GM12878 (cell line): ENCODE data around the gene THTPA. TPM values are rescaled to one million over a fixed set of nuclear protein-coding genes. Genes with fewer than 3 reads are reported as not detected.

Source experiments
- ATAC-seq: fragments of 200-7000 bp; cut with Tn5 transposase; 3 replicates; pipeline ENCODE4 v1.9.1; 2020; ENCODE audit warnings: mild to moderate bottlenecking, moderate library complexity
- BruUV-seq: library from RNA; stranded (reverse); fragments of 400-500 nt; replicated peaks from 2 replicates; lab custom pipeline; 2021; lab: Mats Ljungman, UMichigan
- CTCF ChIA-PET: fragments of 300-600 bp; sonication (Branson Sonifier 250); formaldehyde crosslinking; extraction: SDS; loops from one replicate; lab custom pipeline; 2021; ENCODE audit warnings: inconsistent platforms; lab: Yijun Ruan, JAX
- POLR2A ChIA-PET: fragments of 350-600 bp; formaldehyde crosslinking; extraction: SDS; loops from one replicate; lab custom pipeline; 2021; ENCODE audit warnings: inconsistent platforms; lab: Charles Lee
- RAD21 ChIA-PET: fragments of 300-600 bp; sonication (Branson Sonifier 250); formaldehyde crosslinking; loops from one replicate; lab custom pipeline; 2023; ENCODE audit warnings: antibody characterized with exemption; ENCODE audit not compliant: unreplicated experiment; lab: Charles Lee
- SMC1A ChIA-PET: fragments of 300-600 bp; sonication (Branson Sonifier 250); formaldehyde crosslinking; loops from one replicate; lab custom pipeline; 2023; ENCODE audit not compliant: unreplicated experiment, uncharacterized antibody; lab: Charles Lee
- DNase-seq: peaks from one replicate; pipeline ENCODE4 v3.0.0-alpha.2; 2011; ENCODE audit warnings: low read depth, low spot score
- FAIRE-seq: peaks from 3 replicates; lab custom pipeline; 2011; peaks lifted over from hg19 to GRCh38; lab: Jason Lieb, UNC
- H2AFZ ChIP-seq: 2 replicates; pipeline ENCODE4 v1.6.0; 2011; ENCODE audit warnings: low read depth, low read length, control low read depth; ENCODE audit not compliant: control insufficient read depth
- H3K27ac ChIP-seq: 2 replicates; pipeline ENCODE4 v1.5.1; 2011; ENCODE audit warnings: control low read depth; ENCODE audit not compliant: control insufficient read depth, insufficient read depth
- H3K27me3 ChIP-seq, 2 experiments: replicated peaks in 1 of 2; 2 replicates each; pipeline versions ENCODE4 v1.6.0 to v1.6.1; 2011; ENCODE audit warnings: low read length in 1 of 2; ENCODE audit not compliant: control insufficient read depth in 2 of 2, insufficient read depth in 2 of 2
- H3K36me3 ChIP-seq, 2 experiments: 2 replicates each; pipeline ENCODE4 v1.5.1; 2011; ENCODE audit warnings: low read length in 1 of 2; ENCODE audit not compliant: control insufficient read depth in 2 of 2, insufficient read depth in 2 of 2
- H3K4me1 ChIP-seq: 2 replicates; pipeline ENCODE4 v1.6.1; 2011; ENCODE audit warnings: mild to moderate bottlenecking, low read length, moderate library complexity, mixed read lengths; ENCODE audit not compliant: control insufficient read depth, insufficient read depth
- H3K4me2 ChIP-seq: 2 replicates; pipeline ENCODE4 v1.6.0; 2011; ENCODE audit warnings: control low read depth; ENCODE audit not compliant: control insufficient read depth, insufficient read depth
- H3K4me3 ChIP-seq: fragments of 200-600 bp; sonication (generic); 2 replicates; pipeline ENCODE4 v1.5.1; 2016
- H3K79me2 ChIP-seq: 2 replicates; pipeline ENCODE4 v1.6.0; 2011; ENCODE audit warnings: low read length; ENCODE audit not compliant: control insufficient read depth, insufficient read depth
- H3K9ac ChIP-seq: 2 replicates; pipeline ENCODE4 v1.8.0; 2011; ENCODE audit warnings: low read length, control low read depth, mixed read lengths; ENCODE audit not compliant: control insufficient read depth, insufficient read depth
- H3K9me3 ChIP-seq: replicated peaks from 3 replicates; pipeline ENCODE4 v1.5.1; 2011; ENCODE audit warnings: mild to moderate bottlenecking, low read length; ENCODE audit not compliant: control insufficient read depth, insufficient read depth
- H4K20me1 ChIP-seq: 2 replicates; pipeline ENCODE4 v1.6.0; 2011; ENCODE audit not compliant: control insufficient read depth, insufficient read depth
- ATF3 ChIP-seq: IDR thresholded peaks from 2 replicates; pipeline ENCODE4 v1.6.1; 2011; ENCODE audit warnings: low read depth, mild to moderate bottlenecking, low read length, moderate library complexity, borderline replicate concordance; ENCODE audit errors: extremely low read depth
- BMI1 ChIP-seq: fragments of 450-650 bp; IDR thresholded peaks from 2 replicates; pipeline ENCODE4 v1.6.1; 2016; ENCODE audit warnings: mild to moderate bottlenecking, moderate library complexity, borderline replicate concordance
- CHD4 ChIP-seq: fragments of 200-600 bp; sonication (generic); IDR thresholded peaks from 2 replicates; pipeline ENCODE4 v1.6.1; 2016; ENCODE audit warnings: mild to moderate bottlenecking
- EED ChIP-seq: sonication (generic); IDR thresholded peaks from 2 replicates; pipeline ENCODE4 v1.6.1; 2016; ENCODE audit warnings: antibody characterized with exemption, low read depth
- ETV6 ChIP-seq, 2 experiments: fragments of 450-650 bp in 1 of 2; IDR thresholded peaks in 1 of 2; conservative IDR thresholded peaks in 1 of 2; 2 replicates each; pipeline ENCODE4 v1.6.1; 2014; ENCODE audit warnings: antibody characterized with exemption in 1 of 2, borderline replicate concordance in 1 of 2, low read depth in 1 of 2, mild to moderate bottlenecking in 1 of 2, moderate library complexity in 1 of 2
- MTA2 ChIP-seq: fragments of 450-650 bp; IDR thresholded peaks from 2 replicates; pipeline ENCODE4 v1.6.1; 2016; ENCODE audit warnings: low read depth, mild to moderate bottlenecking, moderate library complexity
- MYC ChIP-seq: IDR thresholded peaks from 2 replicates; pipeline ENCODE4 v1.6.1; 2011; ENCODE audit warnings: mild to moderate bottlenecking, low read length, moderate library complexity, inconsistent platforms; ENCODE audit not compliant: insufficient read depth, insufficient replicate concordance, insufficient read length, severe bottlenecking
- SRF ChIP-seq, 2 experiments: IDR thresholded peaks; 2 replicates each; pipeline ENCODE4 v1.6.1; 2011; ENCODE audit warnings: low read depth in 2 of 2, low read length in 2 of 2, mild to moderate bottlenecking in 1 of 2, moderate library complexity in 1 of 2
- TCF7 ChIP-seq: IDR thresholded peaks from 2 replicates; pipeline ENCODE4 v1.6.1; 2014; ENCODE audit warnings: antibody characterized with exemption, borderline replicate concordance
- ZNF274 ChIP-seq: IDR thresholded peaks from one replicate; pipeline ENCODE4 v1.8.0; 2011; ENCODE audit not compliant: insufficient read length, insufficient read depth
- ZNF687 ChIP-seq: fragments of 450-650 bp; IDR thresholded peaks from 2 replicates; pipeline ENCODE4 v1.6.1; 2017; ENCODE audit warnings: mild to moderate bottlenecking, moderate library complexity
- WGBS: methylation state at CpG from one replicate; pipeline ENCODE4 v1.1.6; 2016; ENCODE audit warnings: low lambda C conversion rate; ENCODE audit not compliant: insufficient replicate concordance, insufficient coverage; ENCODE audit errors: missing lambda C conversion rate; 5-methylcytosine and 5-hydroxymethylcytosine counted together
- in situ Hi-C: fragments of 300-500 bp; cut with MboI; formaldehyde crosslinking; loops from 9 replicates; pipeline ENCODE4 v1.14.3; 2018; ENCODE audit warnings: mixed read lengths
- intact Hi-C: fragments of 100-400 bp; cut with micrococcal nuclease; formaldehyde crosslinking; loops from one replicate; pipeline ENCODE4 v1.14.2; 2022; ENCODE audit not compliant: unreplicated experiment
- polyA plus RNA-seq, 11 experiments: library from polyadenylated mRNA; depleted of rRNA in 4 of 11; unstranded in 6 of 11; stranded (reverse) in 5 of 11; fragments of >200 nt; fragmentation: Nextera tagmentation in 4 of 11; fragmentation: Illumina TruSeq in 1 of 11; extraction: Ambion mirVana in 4 of 11; extraction: Trizol in 1 of 11; gene quantifications; 1 replicate in 1 of 11; 2 replicates in 10 of 11; pipeline versions ENCODE4 v1.2.1 to v1.2.3, GENCODE V29; 2011 to 2016; ENCODE audit warnings: inconsistent platforms in 2 of 11, missing spikeins in 2 of 11, low read depth in 1 of 11
- total RNA-seq, 4 experiments: library from RNA; depleted of rRNA in 3 of 4; stranded (reverse); fragments of >200 nt in 3 of 4; fragmentation: Illumina TruSeq in 1 of 4; extraction: Trizol in 1 of 4; gene quantifications; 2 replicates each; pipeline versions ENCODE4 v1.2.1 to v1.2.3, GENCODE V29; 2013 to 2021

Gene THTPA
- total and polyA plus RNA-seq, 10 of the 15 experiments (the other 5 are each of a cell fraction or from before 2014, with no cell fraction given) = 3.1 to 24.9 (median 12.8) TPM

- in situ Hi-C loops (no loop called here), intact Hi-C loops (no loop called here)
- peaks cover 13% of the 10 kb centered on the region for H3K79me2 ChIP-seq
- H3K4me1 ChIP-seq = peaks cover 11% of the 10 kb centered on the region
- H3K4me3 ChIP-seq = no peak overlapping the region
- H3K4me2 ChIP-seq = no peak overlapping the region
- H2AFZ ChIP-seq = no peak overlapping the region
- H3K36me3 ChIP-seq = peaks cover 13% of the 10 kb centered on the region in 2 experiments; a peak in 3 of 4 replicates
- no peaks in the 10 kb centered on the region for H4K20me1 ChIP-seq
- no peak overlapping the region for H3K27ac ChIP-seq
- no peak for FAIRE-seq
- H3K9ac ChIP-seq = no peak overlapping the region
- ChIA-PET SMC1A (interaction anchor here (9.7 kb wide), 1 partner anchor 87 kb away, joined by 124 read pairs; no protein-coding TSS in a partner anchor), POLR2A (no interaction called here), RAD21 (no interaction called here), CTCF (interaction anchor here (13.1 kb wide), 1 partner anchor 85 kb away, joined by 436 read pairs; no protein-coding TSS in a partner anchor)
- DNase-seq = no peak
- H3K9me3 ChIP-seq = no peaks in the 10 kb centered on the region
- no peak for ATAC-seq
- WGBS = 95% methylated on average over 9 of the region's 11 CpGs
- no peak for TF ChIP-seq MYC
- no peak for TF ChIP-seq CHD4
- TF ChIP-seq MTA2 = no peak
- TF ChIP-seq ATF3 = no peak
- TF ChIP-seq ZNF274 = no peak
- no peak for TF ChIP-seq SRF (IDR thresholded peaks at IDR 0.05; ENCODE audit: low read depth in 2 of 2, low read length in 2 of 2)
- TF ChIP-seq BMI1 = no peak
- no peak for TF ChIP-seq ETV6 (conservative IDR thresholded peaks at IDR 0.05 in 1 of 2, IDR thresholded peaks at IDR 0.05 in 1 of 2; ENCODE audit: borderline replicate concordance in 1 of 2, low read depth in 1 of 2)
- TF ChIP-seq ZNF687 = no peak
- TF ChIP-seq EED = no peak
- TF ChIP-seq TCF7 = no peak
- no peaks in the 10 kb centered on the region for H3K27me3 ChIP-seq
- BruUV-seq = no TSS peak
These were observed 9.6 kb downstream of the THTPA start for GRCh38 chr14:23565626-23566025.
